ENCODE data around the gene FAM78A.

Gene FAM78A

GRCh38 chr9:131276094-131276888, at the start of gene FAM78A:
Gene FAM78A, minus strand, starts transcription at chr9:131276510. Its CDS starts 331 bp downstream, at chr9:131276179.
- no peak for DNase-seq

GRCh38 chr9:131324736-131325679, 48.7 kb upstream of the FAM78A start:
- DNase-seq, result no peak

GRCh38 chr9:131323629-131324028, 47.3 kb upstream of the FAM78A start:
- DNase-seq, result no peak

GRCh38 chr9:131320031-131320685, 43.8 kb upstream of the FAM78A start:
- DNase-seq, result no peak

GRCh38 chr9:131319486-131319885, 43.2 kb upstream of the FAM78A start:
- no peak for DNase-seq

- DNase-seq, result no peak
Measured at GRCh38 chr9:131318231-131319085, 42.1 kb upstream of the FAM78A start.

- DNase-seq, result no peak
Measured at GRCh38 chr9:131312822-131313770, 36.8 kb upstream of the FAM78A start.

- DNase-seq, result no peak
Measured at GRCh38 chr9:131312246-131312645, 35.9 kb upstream of the FAM78A start.

- DNase-seq, result no peak
Measured at GRCh38 chr9:131310833-131311554, 34.7 kb upstream of the FAM78A start.

- DNase-seq, result no peak
Measured at GRCh38 chr9:131309530-131310276, 33.4 kb upstream of the FAM78A start.

GRCh38 chr9:131308906-131309529, 32.7 kb upstream of the FAM78A start:
- no peak for DNase-seq

GRCh38 chr9:131308452-131308851, 32.1 kb upstream of the FAM78A start:
- DNase-seq, result no peak

GRCh38 chr9:131307974-131308373, 31.7 kb upstream of the FAM78A start:
- no peak for DNase-seq

GRCh38 chr9:131306397-131307004, 30.2 kb upstream of the FAM78A start:
- no peak for DNase-seq

GRCh38 chr9:131304676-131305355, 28.5 kb upstream of the FAM78A start:
- DNase-seq, result no peak

- no peak for DNase-seq
Measured at GRCh38 chr9:131303381-131304321, 27.3 kb upstream of the FAM78A start.

Measured in NCI-H1048 (cell line).